ENCODE measurements around the gene PCYT1A.

DNA sequence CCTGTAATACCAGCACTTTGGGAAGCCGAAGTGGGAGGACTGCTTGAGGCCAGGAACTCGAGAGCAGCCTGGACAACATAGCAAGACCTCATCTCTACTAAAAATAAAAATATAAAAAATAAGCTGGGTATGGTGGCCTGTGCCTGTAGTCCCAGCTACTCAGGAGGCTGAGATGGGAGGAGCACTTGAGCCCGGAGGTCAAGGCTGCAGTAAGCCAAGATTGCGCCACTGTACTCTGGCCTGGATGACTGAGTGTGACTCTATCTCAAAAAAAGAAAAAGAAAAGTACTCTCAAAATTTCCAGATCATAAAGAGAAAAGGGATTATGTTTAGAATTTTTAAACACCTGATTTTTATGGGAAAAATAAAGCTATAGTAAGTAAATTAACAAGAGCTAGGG lies 47.1 kb downstream of the PCYT1A start:
- TF ChIP-seq POLR2AphosphoS5 (IDR thresholded peaks at IDR 0.05), result no peak
- TF ChIP-seq, protein P1, sequence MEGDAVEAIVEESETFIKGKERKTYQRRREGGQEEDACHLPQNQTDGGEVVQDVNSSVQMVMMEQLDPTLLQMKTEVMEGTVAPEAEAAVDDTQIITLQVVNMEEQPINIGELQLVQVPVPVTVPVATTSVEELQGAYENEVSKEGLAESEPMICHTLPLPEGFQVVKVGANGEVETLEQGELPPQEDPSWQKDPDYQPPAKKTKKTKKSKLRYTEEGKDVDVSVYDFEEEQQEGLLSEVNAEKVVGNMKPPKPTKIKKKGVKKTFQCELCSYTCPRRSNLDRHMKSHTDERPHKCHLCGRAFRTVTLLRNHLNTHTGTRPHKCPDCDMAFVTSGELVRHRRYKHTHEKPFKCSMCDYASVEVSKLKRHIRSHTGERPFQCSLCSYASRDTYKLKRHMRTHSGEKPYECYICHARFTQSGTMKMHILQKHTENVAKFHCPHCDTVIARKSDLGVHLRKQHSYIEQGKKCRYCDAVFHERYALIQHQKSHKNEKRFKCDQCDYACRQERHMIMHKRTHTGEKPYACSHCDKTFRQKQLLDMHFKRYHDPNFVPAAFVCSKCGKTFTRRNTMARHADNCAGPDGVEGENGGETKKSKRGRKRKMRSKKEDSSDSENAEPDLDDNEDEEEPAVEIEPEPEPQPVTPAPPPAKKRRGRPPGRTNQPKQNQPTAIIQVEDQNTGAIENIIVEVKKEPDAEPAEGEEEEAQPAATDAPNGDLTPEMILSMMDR (IDR thresholded peaks at IDR 0.05), result no peak

Data from prostate gland (tissue), 2 donors.